ENCODE data around the gene KRTAP2-2.

DNA sequence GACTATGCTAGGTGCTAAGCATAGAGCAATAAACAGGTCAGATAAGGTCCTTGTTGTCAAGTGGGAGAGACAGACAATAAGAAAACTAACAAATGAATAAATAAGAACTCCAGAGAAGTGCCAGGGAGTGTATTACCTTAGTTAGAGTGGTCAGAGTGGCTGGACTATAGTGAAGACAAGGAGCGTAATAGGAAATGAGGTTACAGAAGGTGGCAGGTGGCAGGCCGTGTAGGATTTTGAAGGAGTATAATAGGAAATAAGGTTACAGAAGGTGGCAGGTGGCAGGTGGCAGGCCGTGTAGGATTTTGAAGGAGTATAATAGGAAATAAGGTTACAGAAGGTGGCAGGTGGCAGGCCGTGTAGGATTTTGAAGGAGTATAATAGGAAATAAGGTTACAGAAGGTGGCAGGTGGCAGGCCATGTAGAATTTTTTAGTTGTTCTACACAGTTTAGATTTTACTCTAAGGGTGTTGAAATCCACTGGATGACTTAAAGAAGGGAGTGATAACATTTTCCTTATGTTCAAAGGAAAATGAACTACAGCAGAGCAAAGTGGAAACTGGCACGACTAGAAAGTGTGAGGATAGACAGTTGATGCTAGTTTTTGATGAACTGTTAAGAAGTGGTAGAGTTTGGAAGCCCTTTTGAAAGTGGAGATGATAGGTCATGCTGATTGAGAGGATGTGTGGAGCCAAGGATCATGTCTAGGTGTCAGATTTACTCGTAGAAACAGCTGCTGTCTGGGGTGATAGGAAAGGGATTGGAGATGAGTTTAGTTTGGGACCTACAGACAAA, 42.5 kb downstream of the KRTAP2-2 start:
- no peak for TF ChIP-seq EZH2phosphoT487 (IDR thresholded peaks at IDR 0.05; ENCODE audit: borderline replicate concordance)
- TF ChIP-seq, protein P1, sequence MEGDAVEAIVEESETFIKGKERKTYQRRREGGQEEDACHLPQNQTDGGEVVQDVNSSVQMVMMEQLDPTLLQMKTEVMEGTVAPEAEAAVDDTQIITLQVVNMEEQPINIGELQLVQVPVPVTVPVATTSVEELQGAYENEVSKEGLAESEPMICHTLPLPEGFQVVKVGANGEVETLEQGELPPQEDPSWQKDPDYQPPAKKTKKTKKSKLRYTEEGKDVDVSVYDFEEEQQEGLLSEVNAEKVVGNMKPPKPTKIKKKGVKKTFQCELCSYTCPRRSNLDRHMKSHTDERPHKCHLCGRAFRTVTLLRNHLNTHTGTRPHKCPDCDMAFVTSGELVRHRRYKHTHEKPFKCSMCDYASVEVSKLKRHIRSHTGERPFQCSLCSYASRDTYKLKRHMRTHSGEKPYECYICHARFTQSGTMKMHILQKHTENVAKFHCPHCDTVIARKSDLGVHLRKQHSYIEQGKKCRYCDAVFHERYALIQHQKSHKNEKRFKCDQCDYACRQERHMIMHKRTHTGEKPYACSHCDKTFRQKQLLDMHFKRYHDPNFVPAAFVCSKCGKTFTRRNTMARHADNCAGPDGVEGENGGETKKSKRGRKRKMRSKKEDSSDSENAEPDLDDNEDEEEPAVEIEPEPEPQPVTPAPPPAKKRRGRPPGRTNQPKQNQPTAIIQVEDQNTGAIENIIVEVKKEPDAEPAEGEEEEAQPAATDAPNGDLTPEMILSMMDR (conservative IDR thresholded peaks at IDR 0.05; ENCODE audit: low read length) = no peak

All from Loucy (cell line).